NCI-H460 (cell line): ENCODE data around the gene CPS1. TPM values are rescaled to one million over a fixed set of nuclear protein-coding genes. Genes with fewer than 3 reads are reported as not detected.

Source experiments
- DNase-seq: peaks from one replicate; pipeline ENCODE4 v3.0.0-alpha.2; 2016; ENCODE audit warnings: low read depth; ENCODE audit errors: extremely low read depth
- polyA plus RNA-seq: library from polyadenylated mRNA; depleted of rRNA; stranded (reverse); fragments of >200 nt; gene quantifications from 2 replicates; pipeline ENCODE4 v1.2.3, GENCODE V29; 2014; cell fraction: nucleus; rRNA removed
- total RNA-seq: library from RNA; depleted of rRNA; stranded (reverse); fragments of >200 nt; shearing (Covaris generic); gene quantifications from 2 replicates; pipeline ENCODE4 v1.2.3, GENCODE V29; 2014; rRNA removed

The CPS1 gene
- total RNA-seq: 683 and 686 TPM in 2 replicates
- 753 and 1,039 TPM in 2 replicates for polyA plus RNA-seq

GRCh38 chr2:210556329-210556980 lies at the start of gene CPS1:
Gene CPS1 (plus strand): TSS chr2:210556599. CDS start chr2:210556734, 135 bp downstream.
- no peak for DNase-seq

- no peak for DNase-seq
Measured at GRCh38 chr2:210515911-210516310, 40.5 kb upstream of the CPS1 start.

GRCh38 chr2:210517264-210517663 lies 39.1 kb upstream of the CPS1 start:
- DNase-seq: no peak

GRCh38 chr2:210519594-210519993 lies 36.8 kb upstream of the CPS1 start:
- no peak for DNase-seq

- DNase-seq: no peak
Measured at GRCh38 chr2:210522399-210522798, 34.0 kb upstream of the CPS1 start.

GRCh38 chr2:210523650-210524289 lies 32.6 kb upstream of the CPS1 start:
- no peak for DNase-seq

GRCh38 chr2:210524533-210524932 lies 31.9 kb upstream of the CPS1 start:
- DNase-seq: no peak

- DNase-seq: no peak
Measured at GRCh38 chr2:210527286-210527685, 29.1 kb upstream of the CPS1 start.

GRCh38 chr2:210528716-210529115 lies 27.7 kb upstream of the CPS1 start:
- no peak for DNase-seq

GRCh38 chr2:210531050-210531449 lies 25.3 kb upstream of the CPS1 start:
- DNase-seq: no peak

- DNase-seq: no peak
Measured at GRCh38 chr2:210531482-210531881, 24.9 kb upstream of the CPS1 start.

- no peak for DNase-seq
Measured at GRCh38 chr2:210533389-210533788, 23.0 kb upstream of the CPS1 start.

GRCh38 chr2:210534879-210535278 lies 21.5 kb upstream of the CPS1 start:
- DNase-seq: no peak

GRCh38 chr2:210536973-210537650 lies 19.3 kb upstream of the CPS1 start:
- no peak for DNase-seq

- no peak for DNase-seq
Measured at GRCh38 chr2:210539035-210539434, 17.4 kb upstream of the CPS1 start.

GRCh38 chr2:210539578-210540416 lies 16.6 kb upstream of the CPS1 start:
- no peak for DNase-seq

GRCh38 chr2:210540471-210540870 lies 15.9 kb upstream of the CPS1 start:
- no peak for DNase-seq

- no peak for DNase-seq
Measured at GRCh38 chr2:210540900-210541289, 15.5 kb upstream of the CPS1 start.

- no peak for DNase-seq
Measured at GRCh38 chr2:210541290-210541902, 15.0 kb upstream of the CPS1 start.

GRCh38 chr2:210544007-210544590 lies 12.3 kb upstream of the CPS1 start:
- DNase-seq: no peak
